ENCODE data around the gene TRAPPC8. TPM values are rescaled to one million over a fixed set of nuclear protein-coding genes. Genes with fewer than 3 reads are reported as not detected.
"Not testable (repeated sequence)": the region's sequence is repeated elsewhere in the genome, so short reads cannot be mapped to it uniquely, and the experiment has no call there.

Gene TRAPPC8
- total RNA-seq, 1 experiment from 2014 or later: 38.0 TPM

- no TSS peak for BruUV-seq (replicated peaks)
- H3K36me3 Mint-ChIP-seq (ENCODE audit: insufficient read depth, unreplicated experiment): no peaks in the 10 kb centered on the region
- H3K27ac Mint-ChIP-seq (ENCODE audit: unreplicated experiment): no peak overlapping the region
- H3K4me1 Mint-ChIP-seq (ENCODE audit: low read depth, unreplicated experiment): peaks cover 8% of the 10 kb centered on the region
- intact Hi-C loops (cut with micrococcal nuclease; ENCODE audit: unreplicated experiment): no loop called here
- no peak overlapping the region for H3K4me3 Mint-ChIP-seq (ENCODE audit: low read depth, unreplicated experiment)
- no peaks in the 10 kb centered on the region for H3K9me3 Mint-ChIP-seq (ENCODE audit: low read depth, unreplicated experiment)
- CTCF ChIA-PET: no interaction called here
- H3K27me3 Mint-ChIP-seq (ENCODE audit: unreplicated experiment): peaks cover 12% of the 10 kb centered on the region
- DNase-seq: no peak
- no peak for TF ChIP-seq CTCF (IDR thresholded peaks at IDR 0.05; ENCODE audit: unreplicated experiment)
Observed at GRCh38 chr18:31801078-31801477, 141.8 kb downstream of the TRAPPC8 start.

GRCh38 chr18:31799257-31799656 is 143.7 kb downstream of the TRAPPC8 start:
- H3K36me3 Mint-ChIP-seq (ENCODE audit: insufficient read depth, unreplicated experiment); H3K4me1 Mint-ChIP-seq (ENCODE audit: low read depth, unreplicated experiment); H3K9me3 Mint-ChIP-seq (ENCODE audit: low read depth, unreplicated experiment); intact Hi-C loops (cut with micrococcal nuclease; ENCODE audit: unreplicated experiment); H3K4me3 Mint-ChIP-seq (ENCODE audit: low read depth, unreplicated experiment); BruUV-seq (replicated peaks); DNase-seq; H3K27ac Mint-ChIP-seq (ENCODE audit: unreplicated experiment): not testable (repeated sequence)
- CTCF ChIA-PET: interaction anchor here (0.6 kb wide), 1 partner anchor 73 kb away, joined by 5 read pairs; no protein-coding TSS in a partner anchor
- H3K27me3 Mint-ChIP-seq (ENCODE audit: unreplicated experiment): peaks cover 12% of the 10 kb centered on the region

GRCh38 chr18:31798399-31798798 is 144.5 kb downstream of the TRAPPC8 start:
- Mint-ChIP-seq H3K36me3 (ENCODE audit: insufficient read depth, unreplicated experiment) (no peaks in the 10 kb centered on the region), H3K27ac (ENCODE audit: unreplicated experiment) (no peak overlapping the region)
- BruUV-seq (replicated peaks): no TSS peak

GRCh38 chr18:31795747-31796146 is 147.2 kb downstream of the TRAPPC8 start:
- CTCF ChIA-PET: no interaction called here
- Mint-ChIP-seq H3K4me3 (ENCODE audit: low read depth, unreplicated experiment) (no peak overlapping the region), H3K36me3 (ENCODE audit: insufficient read depth, unreplicated experiment) (no peaks in the 10 kb centered on the region), H3K27me3 (ENCODE audit: unreplicated experiment) (no peaks in the 10 kb centered on the region), H3K4me1 (ENCODE audit: low read depth, unreplicated experiment) (peaks cover 8% of the 10 kb centered on the region), H3K9me3 (ENCODE audit: low read depth, unreplicated experiment) (no peaks in the 10 kb centered on the region), H3K27ac (ENCODE audit: unreplicated experiment) (no peak overlapping the region)
- BruUV-seq (replicated peaks): no TSS peak
- no peak for DNase-seq
- intact Hi-C loops (cut with micrococcal nuclease; ENCODE audit: unreplicated experiment): no loop called here
- no peak for TF ChIP-seq CTCF (IDR thresholded peaks at IDR 0.05; ENCODE audit: unreplicated experiment)

More at GRCh38 chr18:31798399-31798798, 144.5 kb downstream of the TRAPPC8 start:
- intact Hi-C loops (cut with micrococcal nuclease; ENCODE audit: unreplicated experiment): no loop called here
- no peak overlapping the region for H3K4me3 Mint-ChIP-seq (ENCODE audit: low read depth, unreplicated experiment)
- TF ChIP-seq CTCF (IDR thresholded peaks at IDR 0.05; ENCODE audit: unreplicated experiment): no peak
- peaks cover 12% of the 10 kb centered on the region for H3K27me3 Mint-ChIP-seq (ENCODE audit: unreplicated experiment)
- DNase-seq: no peak
- peaks cover 8% of the 10 kb centered on the region for H3K4me1 Mint-ChIP-seq (ENCODE audit: low read depth, unreplicated experiment)
- H3K9me3 Mint-ChIP-seq (ENCODE audit: low read depth, unreplicated experiment): no peaks in the 10 kb centered on the region
- CTCF ChIA-PET: interaction anchor here (0.5 to 0.7 kb wide), 2 partner anchors 18 to 31 kb away, joined by 3 to 6 read pairs; no protein-coding TSS in a partner anchor

- H3K36me3 Mint-ChIP-seq (ENCODE audit: insufficient read depth, unreplicated experiment): no peaks in the 10 kb centered on the region
- H3K9me3 Mint-ChIP-seq (ENCODE audit: low read depth, unreplicated experiment): no peaks in the 10 kb centered on the region
- no peaks in the 10 kb centered on the region for H3K27me3 Mint-ChIP-seq (ENCODE audit: unreplicated experiment)
- no peak for TF ChIP-seq CTCF (IDR thresholded peaks at IDR 0.05; ENCODE audit: unreplicated experiment)
- no peak overlapping the region for H3K27ac Mint-ChIP-seq (ENCODE audit: unreplicated experiment)
- H3K4me3 Mint-ChIP-seq (ENCODE audit: low read depth, unreplicated experiment): no peak overlapping the region
- intact Hi-C loops (cut with micrococcal nuclease; ENCODE audit: unreplicated experiment): no loop called here
- CTCF ChIA-PET: interaction anchor here (0.6 kb wide), 1 partner anchor 107 kb away, joined by 5 read pairs; no protein-coding TSS in a partner anchor
- BruUV-seq (replicated peaks): no TSS peak
- DNase-seq: no peak
- peaks cover under 1% of the 10 kb centered on the region for H3K4me1 Mint-ChIP-seq (ENCODE audit: low read depth, unreplicated experiment)
Observed at GRCh38 chr18:31793531-31793930, 149.4 kb downstream of the TRAPPC8 start.

Data from Calu3 (cell line).